22Rv1 (cell line): ENCODE measurements around the gene MMP24.
A peak's percentile ranks its signal among the peaks of the same experiment; 100 is the strongest.
"Not testable (repeated sequence)": the region's sequence is repeated elsewhere in the genome, so short reads cannot be mapped to it uniquely, and the experiment has no call there.

Experiments
- H3K27ac ChIP-seq: fragments of 450-650 bp; 2 replicates; pipeline ENCODE4 v1.5.1; 2017
- ZFX ChIP-seq: fragments of 450-650 bp; IDR thresholded peaks from 2 replicates; pipeline ENCODE4 v1.6.1; 2017; ENCODE audit warnings: antibody characterized with exemption, borderline replicate concordance
- TF ChIP-seq, protein P1 (sequence below): fragments of 450-650 bp; IDR thresholded peaks from 2 replicates; pipeline ENCODE4 v1.5.1; 2017; ENCODE audit warnings: mild to moderate bottlenecking

The MMP24 gene

DNA sequence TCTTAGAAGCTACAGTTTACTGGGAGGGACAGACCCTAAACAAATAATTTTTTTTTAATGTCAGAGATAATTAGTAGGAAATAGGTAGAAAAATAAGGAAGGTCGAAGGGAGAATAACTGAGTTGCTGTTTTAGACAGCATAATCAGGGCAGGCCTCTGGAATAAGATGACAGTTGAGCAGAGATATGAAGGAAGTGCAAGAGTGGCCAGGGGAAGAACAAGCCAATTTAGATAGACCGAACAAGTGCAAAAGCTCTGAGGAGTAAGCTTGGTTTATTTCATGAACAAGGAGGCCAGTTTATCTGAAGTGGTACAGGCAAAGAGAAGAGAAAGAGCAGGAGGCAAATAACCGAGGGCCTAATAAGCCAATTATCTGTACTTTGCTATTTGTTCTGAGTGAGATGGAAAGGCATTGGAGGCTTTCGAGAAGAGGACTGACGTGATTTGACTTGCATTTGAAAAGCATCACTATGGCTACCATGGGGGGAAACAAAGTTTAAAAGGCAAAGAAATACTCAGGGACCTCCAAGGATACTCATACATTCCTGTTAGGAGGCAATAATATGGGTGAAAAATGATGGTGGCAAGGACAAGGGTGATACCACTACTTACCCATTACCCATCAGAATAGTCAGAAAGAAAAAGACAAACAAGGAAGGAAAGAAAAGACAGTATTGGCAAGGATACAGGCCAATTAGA is 34.9 kb upstream of the MMP24 start:
- TF ChIP-seq ZFX: no peak
- TF ChIP-seq, protein P1, sequence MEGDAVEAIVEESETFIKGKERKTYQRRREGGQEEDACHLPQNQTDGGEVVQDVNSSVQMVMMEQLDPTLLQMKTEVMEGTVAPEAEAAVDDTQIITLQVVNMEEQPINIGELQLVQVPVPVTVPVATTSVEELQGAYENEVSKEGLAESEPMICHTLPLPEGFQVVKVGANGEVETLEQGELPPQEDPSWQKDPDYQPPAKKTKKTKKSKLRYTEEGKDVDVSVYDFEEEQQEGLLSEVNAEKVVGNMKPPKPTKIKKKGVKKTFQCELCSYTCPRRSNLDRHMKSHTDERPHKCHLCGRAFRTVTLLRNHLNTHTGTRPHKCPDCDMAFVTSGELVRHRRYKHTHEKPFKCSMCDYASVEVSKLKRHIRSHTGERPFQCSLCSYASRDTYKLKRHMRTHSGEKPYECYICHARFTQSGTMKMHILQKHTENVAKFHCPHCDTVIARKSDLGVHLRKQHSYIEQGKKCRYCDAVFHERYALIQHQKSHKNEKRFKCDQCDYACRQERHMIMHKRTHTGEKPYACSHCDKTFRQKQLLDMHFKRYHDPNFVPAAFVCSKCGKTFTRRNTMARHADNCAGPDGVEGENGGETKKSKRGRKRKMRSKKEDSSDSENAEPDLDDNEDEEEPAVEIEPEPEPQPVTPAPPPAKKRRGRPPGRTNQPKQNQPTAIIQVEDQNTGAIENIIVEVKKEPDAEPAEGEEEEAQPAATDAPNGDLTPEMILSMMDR: no peak
- peak overlapping the region; percentile 63 for H3K27ac ChIP-seq

DNA sequence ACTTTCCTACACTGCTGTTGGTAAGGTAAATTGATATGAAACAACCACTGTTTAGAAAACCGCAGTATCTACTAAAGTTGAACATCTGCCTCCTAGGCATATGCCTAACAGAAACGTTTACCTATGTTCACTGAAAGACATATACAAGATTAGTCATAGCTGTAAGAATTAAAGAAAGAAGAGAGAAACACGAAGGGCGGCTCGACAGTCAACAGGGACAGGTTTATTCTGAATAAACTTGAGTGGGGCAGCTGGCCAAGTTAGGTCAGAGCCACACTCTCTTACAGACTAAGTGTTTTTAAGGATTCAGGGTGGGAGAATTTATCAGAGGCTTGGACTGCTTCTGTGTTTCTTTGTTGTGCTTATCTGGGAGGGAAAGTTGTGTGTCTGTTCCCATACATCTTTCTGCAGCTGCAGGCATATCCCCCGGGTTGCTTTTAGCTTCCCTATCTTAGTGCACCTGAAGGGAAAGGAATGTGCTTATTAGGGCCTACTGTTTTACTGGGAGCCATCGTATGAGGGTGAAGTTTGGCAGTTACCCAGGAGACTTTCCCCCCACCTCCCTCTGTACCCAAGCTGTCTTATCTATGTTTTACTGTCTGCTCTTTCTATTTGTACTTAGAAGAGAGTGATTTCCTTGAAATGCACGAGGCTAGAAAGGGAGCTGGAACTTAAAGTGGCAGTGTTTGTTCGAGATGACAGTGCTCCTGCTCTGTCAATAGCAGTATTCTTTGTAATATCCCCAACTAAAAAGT is 34.2 kb upstream of the MMP24 start:
- no peak for TF ChIP-seq ZFX
- H3K27ac ChIP-seq: peak overlapping the region; percentile 63

DNA sequence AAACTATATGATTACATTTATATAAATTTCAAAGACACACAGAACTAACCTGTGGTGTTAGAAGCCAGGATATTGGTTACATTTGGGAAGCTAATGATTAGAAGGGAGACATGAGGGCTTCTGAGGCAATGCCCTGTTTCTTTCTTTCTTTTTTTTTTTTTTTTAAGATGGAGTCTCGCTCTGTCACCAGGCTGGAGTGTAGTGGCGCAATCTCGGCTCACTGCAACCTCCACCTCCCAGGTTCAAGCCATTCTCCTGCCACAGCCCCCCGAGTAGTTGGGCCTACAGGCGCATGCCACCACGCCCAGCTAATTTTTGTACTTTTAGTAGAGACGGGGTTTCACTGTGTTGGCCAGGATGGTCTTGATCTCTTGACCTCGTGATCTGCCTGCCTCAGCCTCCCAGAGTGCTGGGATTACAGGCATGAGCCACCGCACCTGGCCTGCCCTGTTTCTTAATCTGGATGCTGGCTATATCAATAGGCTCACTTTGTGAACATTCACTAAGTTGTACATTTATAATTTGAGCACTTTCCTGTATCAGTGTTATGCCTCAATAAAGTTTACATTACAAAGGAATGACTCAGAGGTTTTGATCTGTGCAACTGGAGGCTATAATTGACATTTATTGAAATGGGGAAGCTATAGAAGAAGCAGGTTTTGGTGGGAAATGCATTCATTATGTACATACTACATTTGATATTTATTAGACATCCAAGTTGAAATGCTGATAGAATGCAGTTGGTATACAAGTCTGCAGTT is 33.3 kb upstream of the MMP24 start:
- H3K27ac ChIP-seq: peak overlapping the region; percentile 63

DNA sequence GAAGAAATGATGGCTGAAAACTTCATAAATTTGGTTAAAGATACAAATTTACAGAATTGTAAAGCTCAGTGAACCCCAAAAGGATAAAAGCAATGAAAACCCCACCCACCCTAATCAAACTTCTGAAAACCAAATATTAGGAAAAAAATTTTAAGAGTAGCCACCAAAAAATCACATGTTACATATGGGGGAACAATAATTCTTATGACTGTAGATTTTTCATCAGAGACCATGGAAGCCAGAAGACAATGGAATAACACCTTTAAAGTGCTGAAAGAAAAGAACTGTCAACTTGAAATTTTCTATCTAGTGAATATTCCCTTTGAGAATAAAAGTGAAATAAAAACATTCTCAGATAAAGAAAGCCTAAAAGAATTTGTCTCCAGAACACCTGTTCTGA is 30.2 kb upstream of the MMP24 start:
- TF ChIP-seq ZFX: no peak
- TF ChIP-seq, protein P1: no peak

DNA sequence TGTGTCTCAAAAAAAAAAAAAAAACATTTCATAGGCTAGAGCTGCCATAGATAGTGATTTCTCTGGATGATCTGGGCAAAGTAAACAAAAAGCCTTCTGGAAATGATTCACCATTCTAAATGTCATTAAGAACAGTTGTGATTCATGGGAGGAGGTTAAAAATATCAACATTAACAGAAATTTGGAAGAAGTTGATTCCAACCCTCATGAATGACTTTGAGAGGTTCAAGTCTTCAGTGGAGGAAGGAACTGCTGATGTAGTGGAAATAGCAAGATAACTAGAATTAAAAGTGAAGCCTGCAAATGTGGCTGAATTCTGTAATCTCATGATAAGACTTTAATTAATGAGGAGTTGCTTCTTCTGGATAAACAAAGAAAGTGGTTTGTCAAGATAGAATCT is 26.8 kb upstream of the MMP24 start:
- no peak for TF ChIP-seq ZFX
- TF ChIP-seq, protein P1: no peak
- H3K27ac ChIP-seq: peak overlapping the region; percentile 11; the same call in 1 of the 2 replicates

More for the DNA sequence above, 30.2 kb upstream of the MMP24 start:
- H3K27ac ChIP-seq: no peak overlapping the region

DNA sequence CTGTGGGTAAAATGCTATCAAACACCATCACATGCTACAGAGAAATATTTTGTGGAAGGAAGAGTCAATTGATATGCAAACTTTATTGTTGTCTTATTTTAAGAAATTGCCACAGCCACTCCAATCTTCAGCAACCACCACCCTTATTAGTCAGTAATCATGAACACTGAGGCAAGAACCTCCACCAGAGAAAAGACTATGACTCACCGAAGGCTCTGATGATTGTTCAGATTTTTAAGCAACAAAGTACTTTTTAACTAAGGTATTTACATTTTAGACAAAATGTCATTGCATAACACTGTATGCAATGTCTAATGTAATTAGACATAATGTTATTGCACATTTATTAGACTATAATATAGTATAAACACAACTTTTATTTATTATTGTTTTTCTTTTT is 26.2 kb upstream of the MMP24 start:
- H3K27ac ChIP-seq: no peak overlapping the region
- TF ChIP-seq, protein P1: no peak

DNA sequence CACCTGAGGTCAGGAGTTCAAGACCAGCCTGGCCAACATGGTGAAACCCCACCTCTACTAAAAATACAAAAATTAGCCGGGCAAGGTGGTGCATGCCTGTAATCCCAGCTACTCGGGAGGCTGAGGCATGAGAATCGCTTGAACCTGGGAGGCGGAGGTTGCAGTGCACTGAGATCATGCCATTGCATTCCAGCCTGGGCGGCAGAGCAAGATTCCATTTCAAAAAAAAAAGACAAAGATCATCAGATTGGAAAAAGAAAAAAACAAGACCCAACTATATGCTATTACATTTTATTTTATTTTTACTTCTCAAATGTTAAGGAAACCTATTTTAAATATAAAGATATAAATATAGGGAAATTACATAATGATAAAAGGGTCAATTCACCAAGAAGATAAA is 25.0 kb upstream of the MMP24 start:
- H3K27ac ChIP-seq: not testable (repeated sequence)

DNA sequence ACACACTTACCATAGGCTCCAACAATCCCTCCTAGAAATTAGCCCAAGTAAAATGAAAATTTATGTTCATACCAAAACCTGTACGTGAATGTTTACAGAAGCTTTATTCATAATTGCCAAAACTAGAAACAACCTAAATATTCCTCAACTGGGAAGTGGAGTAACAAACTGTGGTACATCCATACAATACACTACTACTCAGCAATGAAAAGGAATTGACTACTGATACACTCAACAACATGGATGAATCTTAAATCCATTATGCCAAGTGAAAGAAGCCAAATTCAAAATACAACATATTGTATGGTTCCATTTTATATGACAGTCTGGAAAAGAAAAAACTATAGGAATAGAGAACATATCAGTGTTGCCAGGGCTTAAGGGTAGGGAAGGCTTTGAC is 19.7 kb upstream of the MMP24 start:
- H3K27ac ChIP-seq: peak overlapping the region; percentile 84; the same call in 1 of the 2 replicates
- TF ChIP-seq, protein P1: no peak
- TF ChIP-seq ZFX: no peak
